SK-N-SH (cell line): ENCODE results near the gene PEX3. TPM values are rescaled to one million over a fixed set of nuclear protein-coding genes. Genes with fewer than 3 reads are reported as not detected.

ENCODE experiments used
- CTCF ChIA-PET: fragments of 300-600, 350-600 bp; formaldehyde crosslinking; extraction: SDS; loops from one replicate; lab custom pipeline; 2021; lab: Yijun Ruan, JAX
- POLR2A ChIA-PET: fragments of 350-600 bp; sonication (Branson Sonifier 250); formaldehyde crosslinking; extraction: SDS; loops from one replicate; lab custom pipeline; 2020; ENCODE audit warnings: antibody characterized with exemption, inconsistent platforms; lab: Yijun Ruan, JAX
- DNase-seq: peaks from one replicate; pipeline ENCODE4 v3.0.0; 2012
- H2AFZ ChIP-seq: fragments of 200-600 bp; sonication (generic); 2 replicates; pipeline ENCODE4 v1.8.1; 2016; ENCODE audit warnings: antibody characterized with exemption, mild to moderate bottlenecking, low read depth
- H3F3A ChIP-seq: fragments of 200-600 bp; sonication (generic); replicated peaks from 2 replicates; pipeline ENCODE3; 2016; ENCODE audit warnings: antibody characterized with exemption, mild to moderate bottlenecking; ENCODE audit not compliant: insufficient read depth
- H3K27ac ChIP-seq, 2 experiments: fragments of 200-500 bp in 1 of 2; fragments of 200-600 bp in 1 of 2; sonication (Bioruptor generic) in 1 of 2; sonication (generic), shearing (Covaris generic) in 1 of 2; 2 replicates each; pipeline versions ENCODE4 v1.5.1 to v1.6.1; 2014 to 2016; ENCODE audit warnings: low read depth in 2 of 2, inconsistent platforms in 1 of 2, low read length in 1 of 2, mild to moderate bottlenecking in 1 of 2, mixed read lengths in 1 of 2
- H3K27me3 ChIP-seq: fragments of 200-600 bp; sonication (generic), shearing (Covaris generic); 2 replicates; pipeline ENCODE4 v1.6.1; 2016; ENCODE audit warnings: mixed run types; ENCODE audit not compliant: insufficient read depth
- H3K36me3 ChIP-seq, 2 experiments: fragments of 200-500 bp in 1 of 2; fragments of 200-600 bp in 1 of 2; sonication (Bioruptor generic) in 1 of 2; sonication (generic) in 1 of 2; replicated peaks in 1 of 2; 2 replicates each; pipeline versions ENCODE3 to v1.5.1; 2014 to 2016; ENCODE audit warnings: low read length in 1 of 2, mild to moderate bottlenecking in 1 of 2; ENCODE audit not compliant: insufficient read depth in 2 of 2, control insufficient read depth in 1 of 2
- H3K4me1 ChIP-seq, 2 experiments: fragments of 200-500 bp in 1 of 2; fragments of 200-600 bp in 1 of 2; sonication (Bioruptor generic) in 1 of 2; sonication (generic), shearing (Covaris generic) in 1 of 2; 2 replicates each; pipeline versions ENCODE4 v1.5.1 to v1.6.1; 2014 to 2016; ENCODE audit warnings: low read depth in 1 of 2, low read length in 1 of 2, mixed run types in 1 of 2; ENCODE audit not compliant: insufficient read depth in 2 of 2, control insufficient read depth in 1 of 2
- H3K4me2 ChIP-seq: fragments of 200-600 bp; sonication (generic), shearing (Covaris generic); 2 replicates; pipeline ENCODE4 v1.6.1; 2017; ENCODE audit warnings: mixed run types
- H3K4me3 ChIP-seq, 2 experiments: fragments of 200-500 bp in 1 of 2; fragments of 200-600 bp in 1 of 2; sonication (Bioruptor generic) in 1 of 2; sonication (generic), shearing (Covaris generic) in 1 of 2; 2 replicates each; pipeline versions ENCODE4 v1.5.1 to v1.8.1; 2014 to 2016; ENCODE audit warnings: low read depth in 2 of 2, inconsistent platforms in 1 of 2, low read length in 1 of 2, mild to moderate bottlenecking in 1 of 2, mixed read lengths in 1 of 2, moderate library complexity in 1 of 2
- H3K79me2 ChIP-seq: fragments of 200-600 bp; sonication (generic); 2 replicates; pipeline ENCODE4 v1.8.1; 2017; ENCODE audit warnings: mild to moderate bottlenecking; ENCODE audit not compliant: insufficient read depth
- H3K9ac ChIP-seq: fragments of 200-600 bp; sonication (generic); 2 replicates; pipeline ENCODE4 v1.6.1; 2017; ENCODE audit warnings: mixed run types
- H3K9me2 ChIP-seq: fragments of 200-600 bp; sonication (generic); 2 replicates; pipeline ENCODE4 v1.6.1; 2017; ENCODE audit warnings: mixed run types
- H3K9me3 ChIP-seq: fragments of 200-600 bp; sonication (generic); 2 replicates; pipeline ENCODE4 v1.6.1; 2017; ENCODE audit warnings: mixed run types, mild to moderate bottlenecking, moderate library complexity
- H4K20me1 ChIP-seq: fragments of 200-600 bp; sonication (generic); 2 replicates; pipeline ENCODE4 v1.6.1; 2017; ENCODE audit warnings: mild to moderate bottlenecking, mixed run types; ENCODE audit not compliant: insufficient read depth
- CHD2 ChIP-seq: fragments of 150-350 bp; IDR thresholded peaks from 2 replicates; pipeline ENCODE4 v1.6.1; 2018; ENCODE audit warnings: low read length; ENCODE audit not compliant: partially characterized antibody
- CTCF ChIP-seq: fragments of 200-600 bp; sonication (generic); IDR thresholded peaks from 2 replicates; pipeline ENCODE4 v1.6.1; 2017; ENCODE audit warnings: antibody characterized with exemption, mild to moderate bottlenecking, moderate library complexity
- EZH2phosphoT487 ChIP-seq: fragments of 200-600 bp; sonication (generic); IDR thresholded peaks from 2 replicates; pipeline ENCODE4 v1.6.1; 2017; ENCODE audit warnings: low read depth, mixed run types, mild to moderate bottlenecking, antibody characterized with exemption, moderate library complexity, borderline replicate concordance
- FOXJ3 ChIP-seq: sonication (generic); formaldehyde crosslinking; IDR thresholded peaks from 2 replicates; pipeline ENCODE4 v1.5.1; 2020; ENCODE audit warnings: mild to moderate bottlenecking, missing genetic modification reagents
- FOXM1 ChIP-seq: IDR thresholded peaks from 2 replicates; pipeline ENCODE4 v1.4.0; 2012; ENCODE audit warnings: low read depth, mild to moderate bottlenecking
- JUND ChIP-seq: IDR thresholded peaks from 2 replicates; pipeline ENCODE4 v1.4.0; 2012
- RAD21 ChIP-seq: IDR thresholded peaks from 2 replicates; pipeline ENCODE4 v1.6.1; 2012; ENCODE audit warnings: mild to moderate bottlenecking, low read length
- RFX5 ChIP-seq: IDR thresholded peaks from 2 replicates; pipeline ENCODE4 v1.6.1; 2012; ENCODE audit warnings: mild to moderate bottlenecking, improper control_type of control experiment, low read length
- YY1 ChIP-seq: IDR thresholded peaks from 2 replicates; pipeline ENCODE4 v1.4.0; 2012; ENCODE audit warnings: low read depth, mild to moderate bottlenecking
- WGBS: methylation state at CpG from one replicate; pipeline ENCODE4 v1.1.6; 2017; ENCODE audit warnings: low lambda C conversion rate; 5-methylcytosine and 5-hydroxymethylcytosine counted together
- polyA plus RNA-seq, 3 experiments: library from polyadenylated mRNA; depleted of rRNA; stranded (reverse); fragments of >200 nt; gene quantifications; 2 replicates each; pipeline ENCODE4 v1.2.3, GENCODE V29; 2012
- TF ChIP-seq, protein P1 (sequence below): IDR thresholded peaks from 2 replicates; pipeline ENCODE4 v1.4.0; 2012; ENCODE audit warnings: low read depth, borderline replicate concordance

Gene PEX3
- polyA plus RNA-seq, 1 of the 3 experiments (the other 2 are of a cell fraction): 14.1 TPM

DNA sequence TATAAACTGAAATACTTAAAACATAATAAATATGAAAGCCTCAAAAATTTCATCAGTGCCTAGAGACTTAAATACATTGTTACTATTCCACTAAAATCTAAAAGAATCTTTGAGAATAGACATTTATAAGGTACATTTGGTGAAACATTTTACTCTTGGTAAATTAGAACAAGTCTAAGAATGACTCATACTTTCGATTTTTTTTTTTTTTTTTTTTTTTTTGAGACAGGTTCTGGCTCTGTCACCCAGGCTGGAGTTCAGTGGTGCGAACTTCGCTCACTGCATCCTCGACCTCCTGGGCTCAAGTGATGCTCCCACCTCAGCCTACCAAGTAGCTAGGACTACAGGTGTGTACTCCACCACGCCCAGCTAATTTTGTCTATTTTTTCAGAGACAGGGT lies 54.5 kb downstream of the PEX3 start:
- no peak overlapping the region for H3K27ac ChIP-seq
- no peak for DNase-seq
- no peaks in the 10 kb centered on the region; a peak in 1 of 4 replicates for H3K4me1 ChIP-seq
- H3K9me3 ChIP-seq: no peaks in the 10 kb centered on the region
- ChIA-PET CTCF (interaction anchor here (1.3 kb wide), 1 partner anchor 1030 kb away, joined by 5 read pairs; no protein-coding TSS in a partner anchor), POLR2A (no interaction called here)
- peaks cover 13% of the 10 kb centered on the region for H3K79me2 ChIP-seq
- no peaks in the 10 kb centered on the region for H3K9me2 ChIP-seq
- H4K20me1 ChIP-seq: no peaks in the 10 kb centered on the region
- H3K36me3 ChIP-seq: peaks cover 18 to 55% of the 10 kb centered on the region in 2 experiments
- 88% methylated on average over 5 of the region's 5 CpGs for WGBS
- H3K27me3 ChIP-seq: no peaks in the 10 kb centered on the region
- H3K9ac ChIP-seq: no peak overlapping the region
- H3K4me3 ChIP-seq: no peak overlapping the region
- H2AFZ ChIP-seq: no peak overlapping the region
- peaks cover 4% of the 10 kb centered on the region for H3F3A ChIP-seq
- H3K4me2 ChIP-seq: no peak overlapping the region
- TF ChIP-seq EZH2phosphoT487: no peak

GRCh38 chr6:143505537-143505936 lies 54.9 kb downstream of the PEX3 start:
- Histone ChIP-seq H3K9ac (no peak overlapping the region), H4K20me1 (no peaks in the 10 kb centered on the region), H2AFZ (no peak overlapping the region), H3K9me3 (no peaks in the 10 kb centered on the region), H3K79me2 (peaks cover 17% of the 10 kb centered on the region), H3K27ac (no peak overlapping the region), H3K9me2 (no peaks in the 10 kb centered on the region), H3K4me1 (no peaks in the 10 kb centered on the region; a peak in 2 of 4 replicates), H3K36me3 (peaks cover 14 to 51% of the 10 kb centered on the region in 2 experiments), H3F3A (peaks cover 4% of the 10 kb centered on the region), H3K4me3 (no peak overlapping the region), H3K4me2 (no peak overlapping the region), H3K27me3 (no peaks in the 10 kb centered on the region)
- ChIA-PET CTCF (interaction anchor here (1.3 kb wide), 1 partner anchor 1031 kb away, joined by 5 read pairs; no protein-coding TSS in a partner anchor), POLR2A (no interaction called here)
- no peak for DNase-seq
- WGBS: 98% methylated on average over 2 of the region's 2 CpGs
- TF ChIP-seq FOXM1 (no peak), RFX5 (no peak), YY1 (no peak), CHD2 (no peak), FOXJ3 (CRISPR knock-in tag) (no peak), CTCF (no peak), RAD21 (no peak), JUND (no peak)
- TF ChIP-seq, protein P1, sequence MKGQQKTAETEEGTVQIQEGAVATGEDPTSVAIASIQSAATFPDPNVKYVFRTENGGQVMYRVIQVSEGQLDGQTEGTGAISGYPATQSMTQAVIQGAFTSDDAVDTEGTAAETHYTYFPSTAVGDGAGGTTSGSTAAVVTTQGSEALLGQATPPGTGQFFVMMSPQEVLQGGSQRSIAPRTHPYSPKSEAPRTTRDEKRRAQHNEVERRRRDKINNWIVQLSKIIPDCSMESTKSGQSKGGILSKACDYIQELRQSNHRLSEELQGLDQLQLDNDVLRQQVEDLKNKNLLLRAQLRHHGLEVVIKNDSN: no peak
